GM19025 (cell line): ENCODE results near the gene CCDC85B.

Source experiments
- ATAC-seq: cut with Tn5 transposase; IDR thresholded peaks from one replicate; pipeline ENCODE4 v1.9.1; 2021; ENCODE audit warnings: mild to moderate bottlenecking, low read depth, moderate library complexity; ENCODE audit not compliant: unreplicated experiment

CCDC85B gene

DNA sequence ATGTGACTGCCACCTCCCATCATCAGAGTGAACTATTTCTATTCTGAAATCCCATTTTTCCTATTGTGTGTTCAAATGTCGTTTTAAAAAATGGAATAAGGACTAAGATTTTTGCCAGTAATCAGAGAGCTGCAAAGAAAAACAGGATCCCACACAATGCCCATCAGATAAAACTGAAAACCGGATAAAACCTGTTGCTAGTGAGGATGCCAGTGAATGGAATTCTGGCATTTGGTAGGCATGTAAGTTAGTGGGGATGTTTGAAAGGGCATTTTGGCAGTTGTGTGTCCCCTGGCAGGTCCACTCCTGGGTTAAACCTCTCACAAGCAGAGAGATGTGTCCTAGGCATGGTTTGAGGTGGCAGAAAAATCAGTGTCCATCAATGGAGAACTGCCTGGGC, 34.9 kb downstream of the CCDC85B start:
- ATAC-seq = no peak

DNA sequence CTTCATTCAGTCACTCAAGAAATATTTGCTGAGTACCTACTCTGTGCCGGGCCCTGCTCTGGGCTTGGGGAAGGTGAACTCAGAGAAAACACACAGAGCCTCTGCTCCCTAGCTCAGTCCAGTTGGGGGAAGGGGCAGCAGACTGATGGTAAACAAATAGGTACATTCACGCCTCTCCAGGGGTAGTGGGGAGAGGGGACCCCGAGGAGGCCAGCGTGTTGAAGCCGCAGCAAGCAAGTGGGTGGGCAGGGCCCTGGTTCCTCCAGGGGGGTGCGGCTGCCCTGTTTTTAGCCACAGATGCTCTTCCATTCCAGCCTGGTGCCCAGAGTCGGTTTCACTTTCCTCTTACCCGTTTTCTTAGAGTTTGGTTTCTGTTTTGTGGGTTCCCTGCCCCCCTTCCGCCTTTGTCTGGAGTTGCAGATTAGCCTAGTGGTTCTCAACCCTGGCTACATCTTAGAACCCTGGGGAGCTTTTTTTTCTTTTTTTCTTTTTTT, 37.5 kb downstream of the CCDC85B start:
- ATAC-seq = peak; percentile 77

DNA sequence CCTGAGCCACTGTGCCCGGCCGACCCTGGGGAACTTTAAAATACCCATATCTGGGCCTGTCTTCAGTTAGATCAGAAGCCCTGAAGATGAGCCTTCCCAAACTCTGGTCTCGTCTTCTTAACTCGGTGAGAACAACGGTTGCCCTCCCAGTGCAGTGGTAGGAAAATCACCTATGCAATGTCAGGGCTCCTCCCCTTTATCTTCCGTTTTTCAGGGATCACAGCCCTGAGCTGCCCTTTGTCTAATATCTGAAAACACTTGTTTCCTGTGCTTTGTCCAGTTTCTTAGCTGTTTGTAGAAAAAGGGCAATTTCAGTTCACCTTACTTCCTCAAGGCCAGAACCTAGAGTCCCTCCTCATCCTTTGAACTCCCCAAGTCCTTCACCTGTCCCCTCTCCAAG, 38.2 kb downstream of the CCDC85B start:
- ATAC-seq = no peak

- no peak for ATAC-seq
Observed at GRCh38 chr11:65931773-65932557, 41.5 kb downstream of the CCDC85B start.

- ATAC-seq = no peak
Observed at GRCh38 chr11:65932558-65932919, 42.1 kb downstream of the CCDC85B start.

- no peak for ATAC-seq
Observed at GRCh38 chr11:65934014-65934413, 43.5 kb downstream of the CCDC85B start.

DNA sequence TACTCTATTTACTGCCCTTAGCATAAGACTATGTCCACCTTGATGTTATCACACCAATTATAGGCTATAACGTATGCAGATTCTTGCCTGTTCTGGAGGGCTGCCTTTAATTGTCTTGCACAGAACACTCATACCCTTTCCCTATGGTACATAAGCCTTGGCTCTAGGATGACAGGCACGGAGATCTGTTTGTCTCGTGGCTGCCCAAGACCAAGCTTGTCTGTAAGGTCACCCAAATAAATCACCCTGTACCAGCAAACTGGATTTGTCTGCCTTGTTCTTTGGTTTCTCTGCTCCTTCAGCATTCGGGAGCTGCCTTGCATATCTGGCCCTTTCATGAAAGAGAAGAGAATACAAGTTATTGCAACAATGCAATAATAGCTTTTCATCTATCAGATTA, 47.3 kb downstream of the CCDC85B start:
- ATAC-seq = no peak
